ENCODE measurements around the gene BRAP.

DNA sequence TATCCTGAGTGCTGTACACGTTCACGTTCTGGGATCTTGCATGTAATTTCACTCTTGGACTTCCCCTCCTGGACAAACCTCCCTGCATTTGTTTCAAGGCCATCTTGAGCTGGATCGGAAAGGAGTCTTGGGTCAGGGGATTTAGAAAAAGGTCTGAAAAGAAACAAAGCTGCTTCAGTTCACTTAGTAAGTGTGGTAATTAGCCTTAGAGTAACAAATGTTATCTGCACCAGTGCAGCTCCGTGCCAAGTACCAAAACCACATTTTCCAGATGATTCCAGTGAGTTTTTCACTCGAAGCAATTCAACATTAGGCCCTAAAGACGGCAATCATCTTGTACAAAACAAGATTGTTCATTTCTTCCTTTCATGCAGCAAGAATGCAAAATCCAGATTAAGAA lies 47.2 kb downstream of the BRAP start:
- TF ChIP-seq, protein P1, sequence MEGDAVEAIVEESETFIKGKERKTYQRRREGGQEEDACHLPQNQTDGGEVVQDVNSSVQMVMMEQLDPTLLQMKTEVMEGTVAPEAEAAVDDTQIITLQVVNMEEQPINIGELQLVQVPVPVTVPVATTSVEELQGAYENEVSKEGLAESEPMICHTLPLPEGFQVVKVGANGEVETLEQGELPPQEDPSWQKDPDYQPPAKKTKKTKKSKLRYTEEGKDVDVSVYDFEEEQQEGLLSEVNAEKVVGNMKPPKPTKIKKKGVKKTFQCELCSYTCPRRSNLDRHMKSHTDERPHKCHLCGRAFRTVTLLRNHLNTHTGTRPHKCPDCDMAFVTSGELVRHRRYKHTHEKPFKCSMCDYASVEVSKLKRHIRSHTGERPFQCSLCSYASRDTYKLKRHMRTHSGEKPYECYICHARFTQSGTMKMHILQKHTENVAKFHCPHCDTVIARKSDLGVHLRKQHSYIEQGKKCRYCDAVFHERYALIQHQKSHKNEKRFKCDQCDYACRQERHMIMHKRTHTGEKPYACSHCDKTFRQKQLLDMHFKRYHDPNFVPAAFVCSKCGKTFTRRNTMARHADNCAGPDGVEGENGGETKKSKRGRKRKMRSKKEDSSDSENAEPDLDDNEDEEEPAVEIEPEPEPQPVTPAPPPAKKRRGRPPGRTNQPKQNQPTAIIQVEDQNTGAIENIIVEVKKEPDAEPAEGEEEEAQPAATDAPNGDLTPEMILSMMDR (tag by site-specific recombination; IDR thresholded peaks at IDR 0.05), result no peak
- TF ChIP-seq GLI4 (tag by site-specific recombination; IDR thresholded peaks at IDR 0.05) (no peak), ZNF266 (tag by site-specific recombination; IDR thresholded peaks at IDR 0.05; ENCODE audit: low read depth) (no peak), ZNF138 (tag by site-specific recombination; IDR thresholded peaks at IDR 0.05; ENCODE audit: borderline replicate concordance) (no peak), ZFP37 (tag by site-specific recombination; IDR thresholded peaks at IDR 0.05) (no peak)
- TF ChIP-seq, protein P2, sequence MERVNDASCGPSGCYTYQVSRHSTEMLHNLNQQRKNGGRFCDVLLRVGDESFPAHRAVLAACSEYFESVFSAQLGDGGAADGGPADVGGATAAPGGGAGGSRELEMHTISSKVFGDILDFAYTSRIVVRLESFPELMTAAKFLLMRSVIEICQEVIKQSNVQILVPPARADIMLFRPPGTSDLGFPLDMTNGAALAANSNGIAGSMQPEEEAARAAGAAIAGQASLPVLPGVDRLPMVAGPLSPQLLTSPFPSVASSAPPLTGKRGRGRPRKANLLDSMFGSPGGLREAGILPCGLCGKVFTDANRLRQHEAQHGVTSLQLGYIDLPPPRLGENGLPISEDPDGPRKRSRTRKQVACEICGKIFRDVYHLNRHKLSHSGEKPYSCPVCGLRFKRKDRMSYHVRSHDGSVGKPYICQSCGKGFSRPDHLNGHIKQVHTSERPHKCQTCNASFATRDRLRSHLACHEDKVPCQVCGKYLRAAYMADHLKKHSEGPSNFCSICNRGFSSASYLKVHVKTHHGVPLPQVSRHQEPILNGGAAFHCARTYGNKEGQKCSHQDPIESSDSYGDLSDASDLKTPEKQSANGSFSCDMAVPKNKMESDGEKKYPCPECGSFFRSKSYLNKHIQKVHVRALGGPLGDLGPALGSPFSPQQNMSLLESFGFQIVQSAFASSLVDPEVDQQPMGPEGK (tag by site-specific recombination; IDR thresholded peaks at IDR 0.05), result no peak
- TF ChIP-seq, protein P3, sequence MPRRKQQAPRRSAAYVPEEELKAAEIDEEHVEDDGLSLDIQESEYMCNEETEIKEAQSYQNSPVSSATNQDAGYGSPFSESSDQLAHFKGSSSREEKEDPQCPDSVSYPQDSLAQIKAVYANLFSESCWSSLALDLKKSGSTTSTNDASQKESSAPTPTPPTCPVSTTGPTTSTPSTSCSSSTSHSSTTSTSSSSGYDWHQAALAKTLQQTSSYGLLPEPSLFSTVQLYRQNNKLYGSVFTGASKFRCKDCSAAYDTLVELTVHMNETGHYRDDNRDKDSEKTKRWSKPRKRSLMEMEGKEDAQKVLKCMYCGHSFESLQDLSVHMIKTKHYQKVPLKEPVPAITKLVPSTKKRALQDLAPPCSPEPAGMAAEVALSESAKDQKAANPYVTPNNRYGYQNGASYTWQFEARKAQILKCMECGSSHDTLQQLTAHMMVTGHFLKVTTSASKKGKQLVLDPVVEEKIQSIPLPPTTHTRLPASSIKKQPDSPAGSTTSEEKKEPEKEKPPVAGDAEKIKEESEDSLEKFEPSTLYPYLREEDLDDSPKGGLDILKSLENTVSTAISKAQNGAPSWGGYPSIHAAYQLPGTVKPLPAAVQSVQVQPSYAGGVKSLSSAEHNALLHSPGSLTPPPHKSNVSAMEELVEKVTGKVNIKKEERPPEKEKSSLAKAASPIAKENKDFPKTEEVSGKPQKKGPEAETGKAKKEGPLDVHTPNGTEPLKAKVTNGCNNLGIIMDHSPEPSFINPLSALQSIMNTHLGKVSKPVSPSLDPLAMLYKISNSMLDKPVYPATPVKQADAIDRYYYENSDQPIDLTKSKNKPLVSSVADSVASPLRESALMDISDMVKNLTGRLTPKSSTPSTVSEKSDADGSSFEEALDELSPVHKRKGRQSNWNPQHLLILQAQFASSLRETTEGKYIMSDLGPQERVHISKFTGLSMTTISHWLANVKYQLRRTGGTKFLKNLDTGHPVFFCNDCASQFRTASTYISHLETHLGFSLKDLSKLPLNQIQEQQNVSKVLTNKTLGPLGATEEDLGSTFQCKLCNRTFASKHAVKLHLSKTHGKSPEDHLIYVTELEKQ (tag by site-specific recombination; IDR thresholded peaks at IDR 0.05; ENCODE audit: borderline replicate concordance), result no peak
